ENCODE data around the gene ZNF610.
A peak's percentile ranks its signal among the peaks of the same experiment; 100 is the strongest.

ZNF610 gene

DNA sequence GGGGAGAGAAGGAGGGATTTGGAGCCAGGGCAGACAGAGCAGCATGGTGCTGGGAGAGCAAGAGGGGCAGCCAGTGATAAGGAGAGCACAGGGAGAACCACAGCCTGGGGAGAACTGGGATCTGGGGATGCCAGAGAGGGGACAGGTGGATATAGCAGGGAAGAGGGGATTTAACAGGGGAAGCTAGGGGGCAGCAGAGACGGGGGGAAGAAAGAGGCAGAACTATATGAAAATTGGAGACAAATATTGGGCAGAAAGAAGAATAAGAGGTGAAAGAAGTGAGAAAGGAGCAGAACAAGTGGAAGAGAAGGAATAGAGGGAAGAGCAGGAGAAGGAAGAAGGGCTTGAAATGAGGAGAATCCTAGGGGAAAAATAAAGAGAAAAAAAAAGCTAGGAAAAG lies 55.1 kb downstream of the ZNF610 start:
- no peak overlapping the region for H2AFZ ChIP-seq (ENCODE audit: low read length)
- H3K4me2 ChIP-seq (ENCODE audit: low read depth, low read length), result no peak overlapping the region
- no peaks in the 10 kb centered on the region for H3K9me2 ChIP-seq (replicated peaks; ENCODE audit: insufficient read depth, low read length)
- no peaks in the 10 kb centered on the region for H3K27me3 ChIP-seq (replicated peaks; ENCODE audit: insufficient read depth, low read length)
- H3K4me1 ChIP-seq (ENCODE audit: low read length), result no peaks in the 10 kb centered on the region
- H3K9me3 ChIP-seq (replicated peaks; ENCODE audit: insufficient read depth, low read length), result no peaks in the 10 kb centered on the region
- H4K20me1 ChIP-seq (ENCODE audit: insufficient read depth, low read length), result no peaks in the 10 kb centered on the region
- H3K9ac ChIP-seq (ENCODE audit: low read length), result no peak overlapping the region
- no peak overlapping the region for H3K27ac ChIP-seq (ENCODE audit: low read length)
- H3K36me3 ChIP-seq (replicated peaks; ENCODE audit: insufficient read depth, low read length), result no peaks in the 10 kb centered on the region
- H3F3A ChIP-seq (ENCODE audit: insufficient read depth, low read length), result no peaks in the 10 kb centered on the region
- no peak overlapping the region for H3K4me3 ChIP-seq (ENCODE audit: low read length)
- TF ChIP-seq, protein P1, sequence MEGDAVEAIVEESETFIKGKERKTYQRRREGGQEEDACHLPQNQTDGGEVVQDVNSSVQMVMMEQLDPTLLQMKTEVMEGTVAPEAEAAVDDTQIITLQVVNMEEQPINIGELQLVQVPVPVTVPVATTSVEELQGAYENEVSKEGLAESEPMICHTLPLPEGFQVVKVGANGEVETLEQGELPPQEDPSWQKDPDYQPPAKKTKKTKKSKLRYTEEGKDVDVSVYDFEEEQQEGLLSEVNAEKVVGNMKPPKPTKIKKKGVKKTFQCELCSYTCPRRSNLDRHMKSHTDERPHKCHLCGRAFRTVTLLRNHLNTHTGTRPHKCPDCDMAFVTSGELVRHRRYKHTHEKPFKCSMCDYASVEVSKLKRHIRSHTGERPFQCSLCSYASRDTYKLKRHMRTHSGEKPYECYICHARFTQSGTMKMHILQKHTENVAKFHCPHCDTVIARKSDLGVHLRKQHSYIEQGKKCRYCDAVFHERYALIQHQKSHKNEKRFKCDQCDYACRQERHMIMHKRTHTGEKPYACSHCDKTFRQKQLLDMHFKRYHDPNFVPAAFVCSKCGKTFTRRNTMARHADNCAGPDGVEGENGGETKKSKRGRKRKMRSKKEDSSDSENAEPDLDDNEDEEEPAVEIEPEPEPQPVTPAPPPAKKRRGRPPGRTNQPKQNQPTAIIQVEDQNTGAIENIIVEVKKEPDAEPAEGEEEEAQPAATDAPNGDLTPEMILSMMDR (IDR thresholded peaks at IDR 0.05; ENCODE audit: low read length), result no peak
- no peak for TF ChIP-seq EZH2phosphoT487 (IDR thresholded peaks at IDR 0.05; ENCODE audit: low read length)
- TF ChIP-seq EZH2 (optimal IDR thresholded peaks at IDR 0.05; ENCODE audit: low read depth, low read length), result no peak
- no peaks in the 10 kb centered on the region for H3K79me2 ChIP-seq (ENCODE audit: low read length)
- DNase-seq, result no peak

DNA sequence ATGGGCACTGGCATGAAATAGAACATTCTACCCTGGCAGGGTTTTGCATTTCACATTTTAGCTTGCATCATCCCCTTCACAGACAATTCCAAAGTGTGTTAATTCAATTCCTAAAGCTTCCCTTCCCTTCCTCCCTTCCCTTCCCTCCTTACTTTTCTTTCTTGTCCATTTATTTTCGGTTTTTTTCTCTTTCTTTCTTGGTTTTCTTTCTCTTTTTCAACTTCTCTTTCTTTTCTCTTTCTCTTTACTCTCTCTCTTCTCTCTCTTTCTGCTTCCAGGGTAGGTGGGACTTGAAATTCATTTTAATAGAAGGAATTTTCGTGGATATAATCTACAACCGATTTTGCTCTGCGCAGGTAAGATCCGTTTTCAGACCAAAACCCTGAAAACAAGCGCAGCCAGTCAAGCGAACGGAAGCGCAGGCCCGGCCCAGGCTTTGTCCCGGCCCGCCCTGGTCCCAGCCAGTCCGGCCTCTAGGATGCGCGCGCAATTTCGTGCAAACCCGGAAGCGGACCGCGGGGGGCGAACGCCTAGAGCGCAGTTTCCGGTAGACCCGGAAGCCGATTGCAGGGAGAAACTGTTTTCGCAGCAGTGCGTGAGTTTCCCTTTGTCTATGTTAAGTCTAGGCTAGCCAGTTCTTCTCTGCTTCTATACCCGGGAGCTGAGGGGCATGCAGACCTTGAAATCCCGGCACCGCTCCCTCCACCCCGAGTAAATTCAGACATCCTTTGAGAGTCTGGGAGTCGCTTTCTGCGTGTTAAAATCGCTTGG lies 61.5 kb downstream of the ZNF610 start, which contains the start of gene ZNF528:
ZNF528 (plus strand) TSS at position 540 of the 771 bp plus-strand sequence. CDS start 4,165 bp downstream, outside the sequence.
- no peak for DNase-seq

DNA sequence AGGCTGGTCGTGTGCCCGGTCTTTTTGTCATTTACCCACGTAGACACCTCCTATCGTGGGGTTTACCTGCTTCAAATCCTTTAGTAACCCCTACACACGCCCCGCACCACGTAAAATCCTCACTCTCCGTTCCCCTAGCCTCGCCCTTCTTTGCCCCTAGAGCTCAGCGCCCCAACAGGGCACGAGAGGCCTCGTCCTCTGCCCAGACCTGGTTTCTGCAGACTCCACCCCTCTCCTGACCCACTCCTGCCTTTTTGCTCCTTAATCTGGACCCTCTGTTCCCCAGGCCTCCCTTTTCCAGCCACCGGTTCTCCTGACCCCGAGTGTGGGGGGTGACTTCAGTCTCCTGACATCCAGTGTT lies 62.0 kb downstream of the ZNF610 start:
- Histone ChIP-seq H3K9me3 (replicated peaks; ENCODE audit: insufficient read depth, low read length) (no peaks in the 10 kb centered on the region), H3K4me2 (ENCODE audit: low read depth, low read length) (no peak overlapping the region), H3F3A (ENCODE audit: insufficient read depth, low read length) (no peaks in the 10 kb centered on the region), H3K4me1 (ENCODE audit: low read length) (no peaks in the 10 kb centered on the region), H3K36me3 (replicated peaks; ENCODE audit: insufficient read depth, low read length) (no peaks in the 10 kb centered on the region), H3K79me2 (ENCODE audit: low read length) (no peaks in the 10 kb centered on the region), H2AFZ (ENCODE audit: low read length) (peak overlapping the region; percentile 61; the same call in 1 of the 2 replicates), H3K27me3 (replicated peaks; ENCODE audit: insufficient read depth, low read length) (no peaks in the 10 kb centered on the region), H4K20me1 (ENCODE audit: insufficient read depth, low read length) (no peaks in the 10 kb centered on the region), H3K9me2 (replicated peaks; ENCODE audit: insufficient read depth, low read length) (no peaks in the 10 kb centered on the region), H3K9ac (ENCODE audit: low read length) (no peak overlapping the region), H3K27ac (ENCODE audit: low read length) (no peak overlapping the region), H3K4me3 (ENCODE audit: low read length) (peak overlapping the region; percentile 25; the same call in 1 of the 2 replicates)
- DNase-seq, result no peak
- TF ChIP-seq EZH2phosphoT487 (IDR thresholded peaks at IDR 0.05; ENCODE audit: low read length), result no peak
- no peak for TF ChIP-seq EZH2 (optimal IDR thresholded peaks at IDR 0.05; ENCODE audit: low read depth, low read length)
- TF ChIP-seq, protein P1 (IDR thresholded peaks at IDR 0.05; ENCODE audit: low read length), result no peak

More for the DNA sequence above, 61.5 kb downstream of the ZNF610 start, which contains the start of gene ZNF528:
- peak within 1 kb of the TSS; percentile 61; the same call in 1 of the 2 replicates for H2AFZ ChIP-seq (ENCODE audit: low read length)
- H3K36me3 ChIP-seq (replicated peaks; ENCODE audit: insufficient read depth, low read length), result no peaks in the 10 kb centered on the region
- H3K4me1 ChIP-seq (ENCODE audit: low read length), result no peaks in the 10 kb centered on the region
- no peaks in the 10 kb centered on the region for H3K79me2 ChIP-seq (ENCODE audit: low read length)
- no peak within 1 kb of the TSS for H3K9ac ChIP-seq (ENCODE audit: low read length)
- H4K20me1 ChIP-seq (ENCODE audit: insufficient read depth, low read length), result no peaks in the 10 kb centered on the region
- H3K27ac ChIP-seq (ENCODE audit: low read length), result no peak within 1 kb of the TSS
- no peaks in the 10 kb centered on the region for H3K9me2 ChIP-seq (replicated peaks; ENCODE audit: insufficient read depth, low read length)
- peak within 1 kb of the TSS; percentile 25; the same call in 1 of the 2 replicates for H3K4me3 ChIP-seq (ENCODE audit: low read length)
- TF ChIP-seq EZH2 (optimal IDR thresholded peaks at IDR 0.05; ENCODE audit: low read depth, low read length), result no peak
- TF ChIP-seq EZH2phosphoT487 (IDR thresholded peaks at IDR 0.05; ENCODE audit: low read length), result no peak
- TF ChIP-seq, protein P1 (IDR thresholded peaks at IDR 0.05; ENCODE audit: low read length), result no peak
- no peaks in the 10 kb centered on the region for H3K27me3 ChIP-seq (replicated peaks; ENCODE audit: insufficient read depth, low read length)
- H3F3A ChIP-seq (ENCODE audit: insufficient read depth, low read length), result no peaks in the 10 kb centered on the region
- no peaks in the 10 kb centered on the region for H3K9me3 ChIP-seq (replicated peaks; ENCODE audit: insufficient read depth, low read length)
- no peak within 1 kb of the TSS for H3K4me2 ChIP-seq (ENCODE audit: low read depth, low read length)
